Endodermal cell (in vitro differentiated cells): ENCODE results near the gene MAPRE2. TPM values are rescaled to one million over a fixed set of nuclear protein-coding genes. Genes with fewer than 3 reads are reported as not detected.

Source experiments
- DNase-seq: peaks from one replicate; pipeline ENCODE4 v3.0.0-alpha.2; 2017
- H3K27ac ChIP-seq: 2 replicates; pipeline ENCODE4 v1.5.1; 2013; ENCODE audit warnings: mild to moderate bottlenecking, low read depth, low read length, moderate library complexity
- H3K27me3 ChIP-seq: 2 replicates; pipeline ENCODE4 v1.6.1; 2013; ENCODE audit warnings: mild to moderate bottlenecking, low read length, moderate library complexity; ENCODE audit not compliant: insufficient read depth, control insufficient read depth, poor library complexity, severe bottlenecking
- H3K36me3 ChIP-seq: 2 replicates; pipeline ENCODE4 v1.7.0; 2013; ENCODE audit warnings: mild to moderate bottlenecking, low read length, moderate library complexity; ENCODE audit not compliant: control insufficient read depth, insufficient read depth
- H3K4me1 ChIP-seq: one replicate; pipeline ENCODE4 v1.7.0; 2013; ENCODE audit warnings: low read length; ENCODE audit not compliant: control insufficient read depth, insufficient read depth
- H3K4me3 ChIP-seq: 2 replicates; pipeline ENCODE4 v1.5.1; 2013; ENCODE audit warnings: mild to moderate bottlenecking, low read length, moderate library complexity
- H3K9ac ChIP-seq: 2 replicates; pipeline ENCODE4 v1.6.1; 2013; ENCODE audit warnings: mild to moderate bottlenecking, low read length, moderate library complexity; ENCODE audit not compliant: poor library complexity, severe bottlenecking; ENCODE audit errors: extremely low read depth
- H3K9me3 ChIP-seq: 2 replicates; pipeline ENCODE4 v1.6.1; 2013; ENCODE audit warnings: mild to moderate bottlenecking, low read length, moderate library complexity; ENCODE audit not compliant: control insufficient read depth
- H3K27ac Mint-ChIP-seq: 2 replicates; pipeline ENCODE4 v1.8.0; 2020; ENCODE audit warnings: mixed read lengths
- H3K27me3 Mint-ChIP-seq: 2 replicates; pipeline ENCODE4 v1.8.0; 2021; ENCODE audit warnings: mild to moderate bottlenecking, mixed read lengths; ENCODE audit not compliant: insufficient read depth
- H3K36me3 Mint-ChIP-seq: 2 replicates; pipeline ENCODE4 v1.8.0; 2020; ENCODE audit warnings: low read depth, mixed read lengths
- H3K4me1 Mint-ChIP-seq: 2 replicates; pipeline ENCODE4 v1.8.0; 2020; ENCODE audit warnings: mixed read lengths
- H3K4me3 Mint-ChIP-seq: 2 replicates; pipeline ENCODE4 v1.8.0; 2020; ENCODE audit warnings: mild to moderate bottlenecking, moderate library complexity, mixed read lengths
- H3K9me3 Mint-ChIP-seq: 2 replicates; pipeline ENCODE4 v1.8.0; 2020; ENCODE audit warnings: mild to moderate bottlenecking, mixed read lengths
- CTCF ChIP-seq: fragments of 200-600 bp; sonication (generic); conservative IDR thresholded peaks from 2 replicates; pipeline ENCODE4 v1.5.0; 2021; ENCODE audit warnings: antibody characterized with exemption, mild to moderate bottlenecking
- WGBS, 2 experiments: methylation state at CpG; one replicate each; pipeline versions ENCODE4 v1.1.5 to v1.1.7; 2013; ENCODE audit warnings: missing lambda C conversion rate in 2 of 2, mixed read lengths in 1 of 2; ENCODE audit not compliant: insufficient coverage in 1 of 2, insufficient read length in 1 of 2; 5-methylcytosine and 5-hydroxymethylcytosine counted together
- total RNA-seq, 2 donors: library from RNA; stranded (reverse); fragmentation: NEBNext Ultra II Directional in 1 of 2; extraction: Animal tissue kit (Norgen Biotek cat#: 25700) in 1 of 2; gene quantifications; 2 replicates in 1 of 2; 3 replicates in 1 of 2; pipeline ENCODE4 v1.2.1, GENCODE V29; 2021

The MAPRE2 gene
- total RNA-seq, 2 donors from 2014 or later, result 15.2 to 16.5 TPM

GRCh38 chr18:35055105-35055504, 13.9 kb downstream of the MAPRE2 start:
- no peaks in the 10 kb centered on the region for H3K36me3 Mint-ChIP-seq
- no peak overlapping the region for H3K27ac Mint-ChIP-seq
- TF ChIP-seq CTCF, result no peak
- 91 to 97% methylated on average over 4 to 7 of the region's 7 CpGs for WGBS, 2 experiments
- no peaks in the 10 kb centered on the region for H3K27me3 Mint-ChIP-seq
- no peak for DNase-seq
- H3K36me3 ChIP-seq, result no peaks in the 10 kb centered on the region
- H3K9me3 ChIP-seq, result no peaks in the 10 kb centered on the region
- H3K4me1 ChIP-seq, result no peaks in the 10 kb centered on the region
- no peak overlapping the region for H3K4me3 ChIP-seq
- H3K27me3 ChIP-seq, result no peaks in the 10 kb centered on the region
- no peak overlapping the region for H3K9ac ChIP-seq
- no peaks in the 10 kb centered on the region for H3K9me3 Mint-ChIP-seq
- H3K27ac ChIP-seq, result no peak overlapping the region
- no peak overlapping the region for H3K4me3 Mint-ChIP-seq
- H3K4me1 Mint-ChIP-seq, result peaks cover 16% of the 10 kb centered on the region

- Mint-ChIP-seq H3K9me3 (no peaks in the 10 kb centered on the region), H3K36me3 (no peaks in the 10 kb centered on the region), H3K27ac (no peak overlapping the region), H3K4me3 (no peak overlapping the region), H3K4me1 (peaks cover 17% of the 10 kb centered on the region), H3K27me3 (no peaks in the 10 kb centered on the region)
- Histone ChIP-seq H3K9me3 (no peaks in the 10 kb centered on the region), H3K27me3 (no peaks in the 10 kb centered on the region), H3K4me1 (peaks cover 3% of the 10 kb centered on the region), H3K9ac (no peak overlapping the region), H3K4me3 (no peak overlapping the region), H3K36me3 (no peaks in the 10 kb centered on the region), H3K27ac (no peak overlapping the region)
- DNase-seq, result no peak
- 100% methylated on average over 2 of the region's 2 CpGs for WGBS, 2 experiments
- no peak for TF ChIP-seq CTCF
Measured at GRCh38 chr18:35055726-35056125, 14.5 kb downstream of the MAPRE2 start.

GRCh38 chr18:35059280-35059927, 18.2 kb downstream of the MAPRE2 start:
- Histone ChIP-seq H3K9ac (no peak overlapping the region), H3K4me1 (peaks cover 3% of the 10 kb centered on the region), H3K9me3 (no peaks in the 10 kb centered on the region), H3K4me3 (no peak overlapping the region), H3K36me3 (no peaks in the 10 kb centered on the region), H3K27ac (no peak overlapping the region), H3K27me3 (no peaks in the 10 kb centered on the region)
- no peak for DNase-seq
- 94 to 100% methylated on average over 3 to 5 of the region's 5 CpGs for WGBS, 2 experiments
- H3K9me3 Mint-ChIP-seq, result no peaks in the 10 kb centered on the region
- no peaks in the 10 kb centered on the region for H3K27me3 Mint-ChIP-seq
- TF ChIP-seq CTCF, result no peak
- H3K4me3 Mint-ChIP-seq, result no peak overlapping the region
- H3K27ac Mint-ChIP-seq, result no peak overlapping the region
- H3K4me1 Mint-ChIP-seq, result peaks cover 24% of the 10 kb centered on the region
- no peaks in the 10 kb centered on the region for H3K36me3 Mint-ChIP-seq
